ENCODE results near the gene RCN2. TPM values are rescaled to one million over a fixed set of nuclear protein-coding genes. Genes with fewer than 3 reads are reported as not detected.
"Not testable (repeated sequence)": the region's sequence is repeated elsewhere in the genome, so short reads cannot be mapped to it uniquely, and the experiment has no call there.

RCN2 gene
- total RNA-seq, 2 donors from 2014 or later: 37.4 to 40.7 TPM

GRCh38 chr15:76929011-76929760 is 2.4 kb upstream of the RCN2 start:
- intact Hi-C loops (cut with DNase I): no loop called here
- no peak for DNase-seq (ENCODE audit: low spot score)

GRCh38 chr15:76930831-76931396 is 635 bp upstream of the RCN2 start:
- no peak for DNase-seq (ENCODE audit: low spot score)
- intact Hi-C loops (cut with DNase I): no loop called here

- DNase-seq (ENCODE audit: low spot score): no peak
- intact Hi-C loops (cut with DNase I): no loop called here
Measured at GRCh38 chr15:76932135-76932966, 802 bp downstream of the RCN2 start.

DNA sequence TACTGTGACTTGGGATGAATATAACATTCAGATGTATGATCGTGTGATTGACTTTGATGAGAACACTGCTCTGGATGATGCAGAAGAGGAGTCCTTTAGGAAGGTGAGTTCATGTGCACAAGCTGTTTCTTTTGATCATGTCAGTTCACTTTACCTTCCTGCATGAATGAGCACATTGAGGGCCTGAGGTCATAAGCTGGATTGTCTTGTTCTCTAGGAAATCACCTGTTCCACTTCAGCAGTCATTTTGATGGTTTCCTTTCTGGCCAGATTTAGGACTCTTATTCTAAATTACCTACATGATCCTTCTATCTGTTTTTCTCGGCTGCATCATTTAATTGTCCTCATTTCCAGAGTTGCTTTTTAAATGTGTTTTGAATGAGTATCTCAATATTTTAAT is 4.1 kb downstream of the RCN2 start:
- DNase-seq (ENCODE audit: low spot score): no peak
- intact Hi-C loops (cut with DNase I): no loop called here

- intact Hi-C loops (cut with DNase I): no loop called here
Measured at GRCh38 chr15:76936671-76937070, 5.1 kb downstream of the RCN2 start.

GRCh38 chr15:76938752-76939151 is 7.2 kb downstream of the RCN2 start:
- DNase-seq (ENCODE audit: low spot score): no peak
- intact Hi-C loops (cut with DNase I): no loop called here

More at GRCh38 chr15:76936671-76937070, 5.1 kb downstream of the RCN2 start:
- DNase-seq (ENCODE audit: low spot score): no peak

DNA sequence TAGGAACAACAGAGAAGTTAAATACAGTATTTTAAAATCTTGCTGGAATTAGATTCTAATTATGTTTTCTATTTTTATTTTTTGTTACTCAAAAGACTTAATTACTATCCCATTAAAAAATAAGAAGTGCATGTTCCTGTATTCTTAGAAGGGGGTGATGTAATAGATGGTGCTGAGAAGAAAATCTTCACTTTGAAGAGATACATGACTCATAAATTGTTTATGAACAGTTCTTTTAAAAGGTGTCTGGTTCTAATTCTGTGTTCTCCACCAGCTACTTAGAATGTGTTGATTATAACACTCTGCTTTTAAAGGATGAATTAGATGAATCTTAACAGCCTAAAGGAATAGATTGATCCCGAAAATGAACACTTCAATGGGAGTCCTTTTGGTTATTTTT is 8.2 kb downstream of the RCN2 start:
- intact Hi-C loops (cut with DNase I): no loop called here
- DNase-seq (ENCODE audit: low spot score): no peak

DNA sequence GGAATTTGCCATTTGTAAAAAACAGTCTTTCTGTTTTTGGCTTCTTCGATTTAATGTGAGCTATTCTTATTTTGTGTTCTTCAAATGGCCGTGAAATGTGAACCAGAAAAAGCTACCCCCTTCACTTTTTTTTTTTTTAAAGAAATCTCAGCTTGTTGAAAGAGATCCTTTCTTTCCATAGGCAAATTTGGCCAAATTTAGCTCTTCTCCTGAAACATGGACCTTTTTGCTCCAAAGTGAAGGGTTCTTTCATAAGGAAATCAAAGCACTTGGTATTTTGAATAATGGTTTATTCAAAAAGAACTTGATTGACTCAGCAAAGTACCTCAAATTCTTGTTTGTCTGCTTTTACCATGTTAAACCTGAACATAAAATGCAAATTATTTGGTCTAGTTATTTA is 10.1 kb downstream of the RCN2 start:
- intact Hi-C loops (cut with DNase I): no loop called here
- no peak for DNase-seq (ENCODE audit: low spot score)

- intact Hi-C loops (cut with DNase I): no loop called here
- no peak for DNase-seq (ENCODE audit: low spot score)
Measured at GRCh38 chr15:76942331-76942730, 10.8 kb downstream of the RCN2 start.

GRCh38 chr15:76945494-76946093 is 14.0 kb downstream of the RCN2 start:
- no peak for DNase-seq (ENCODE audit: low spot score)
- intact Hi-C loops (cut with DNase I): no loop called here

GRCh38 chr15:76947454-76947853 is 15.9 kb downstream of the RCN2 start:
- no peak for DNase-seq (ENCODE audit: low spot score)
- intact Hi-C loops (cut with DNase I): no loop called here

DNA sequence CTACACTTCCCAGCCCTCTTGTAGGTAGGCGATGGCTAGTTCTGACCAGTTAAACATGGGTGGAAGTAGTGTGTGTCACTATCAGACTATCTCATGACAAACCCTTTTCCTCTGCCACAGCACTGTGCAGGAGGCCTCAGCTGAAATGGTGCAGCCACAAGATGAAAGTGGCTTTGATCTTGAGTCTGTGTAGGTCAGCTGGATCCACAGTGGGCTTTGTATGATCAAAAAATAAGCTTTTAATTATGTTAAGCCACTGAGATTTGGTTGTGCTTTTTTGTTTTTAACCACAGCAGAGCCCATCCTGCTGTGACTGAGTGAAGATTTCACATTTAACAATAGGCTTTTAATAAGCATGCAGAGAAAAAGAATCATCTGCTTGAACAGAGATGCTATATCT is 19.7 kb downstream of the RCN2 start:
- DNase-seq (ENCODE audit: low spot score): no peak
- intact Hi-C loops (cut with DNase I): no loop called here

DNA sequence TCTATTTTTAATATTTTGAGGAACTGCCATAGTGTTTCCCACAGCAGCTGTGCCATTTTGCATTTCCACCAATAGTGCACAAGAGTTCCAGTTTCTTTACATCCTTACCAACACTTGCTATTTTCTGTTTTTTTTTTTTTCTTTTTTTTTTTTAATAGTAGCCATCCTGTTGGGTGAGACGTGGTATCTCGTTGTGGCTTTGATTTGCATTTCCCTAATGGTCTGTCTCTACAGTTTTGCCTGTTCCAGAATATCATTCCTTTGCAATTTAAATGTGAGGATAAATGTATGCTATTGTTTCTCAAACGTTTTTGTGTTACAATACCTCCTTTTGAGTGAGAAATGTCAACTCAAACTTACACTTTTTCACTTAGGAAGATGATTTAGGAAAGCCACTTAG is 22.4 kb downstream of the RCN2 start:
- no peak for DNase-seq (ENCODE audit: low spot score)
- intact Hi-C loops (cut with DNase I): no loop called here

DNA sequence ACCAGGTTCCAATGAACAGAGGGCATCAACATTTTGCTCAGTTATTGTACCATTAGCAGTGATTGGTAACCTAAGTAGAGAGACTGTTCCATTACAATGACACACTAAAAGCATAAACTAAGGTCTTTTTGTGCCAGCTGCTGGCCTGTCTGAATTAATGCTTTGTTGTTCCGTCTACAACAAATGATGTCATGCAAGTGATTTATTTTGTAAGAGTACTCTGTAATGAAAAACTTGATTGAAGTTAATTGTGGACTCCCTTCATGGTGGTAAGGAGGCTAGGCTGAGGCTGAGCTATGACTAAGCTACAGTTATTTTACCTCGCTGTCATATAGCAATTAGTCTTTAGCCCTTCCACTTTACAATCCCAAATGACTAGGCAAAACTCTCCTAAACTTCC is 23.2 kb downstream of the RCN2 start:
- DNase-seq (ENCODE audit: low spot score): no peak
- intact Hi-C loops (cut with DNase I): no loop called here

DNA sequence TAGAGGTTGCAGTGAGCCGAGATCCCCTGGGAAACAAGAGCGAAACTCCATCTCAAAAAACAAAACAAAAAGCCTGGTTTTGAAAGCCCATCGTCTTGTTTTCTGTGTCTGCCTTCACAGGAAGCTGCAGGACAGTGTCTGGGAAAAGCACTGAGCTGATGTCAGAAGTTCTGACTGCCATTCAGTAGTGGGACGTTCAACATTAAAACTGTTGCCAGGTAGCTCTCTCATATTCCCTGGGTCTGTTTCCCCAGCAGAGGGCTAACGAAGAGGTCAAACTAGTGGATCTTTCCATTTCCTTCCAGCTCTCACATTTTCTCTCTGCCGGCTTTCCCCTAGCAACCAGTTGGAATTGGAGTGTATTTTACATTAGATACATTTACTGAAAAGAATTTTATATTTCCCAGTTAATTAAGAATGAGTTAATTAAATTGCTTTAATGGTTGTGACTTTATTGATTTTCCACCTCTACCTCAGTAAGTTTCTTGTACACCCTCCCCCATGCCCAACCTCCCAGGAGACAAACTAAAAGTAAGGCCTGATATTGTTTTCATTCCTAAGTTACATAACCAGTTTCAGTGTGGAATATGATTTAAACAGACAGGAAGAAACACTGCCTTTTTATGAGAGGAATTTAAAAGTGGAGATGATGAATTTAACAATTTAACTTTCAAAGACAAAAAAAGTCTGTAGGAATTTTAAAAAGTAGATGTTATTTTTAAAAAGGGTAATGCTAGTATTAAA is 29.9 kb downstream of the RCN2 start:
- DNase-seq (ENCODE audit: low spot score): no peak
- intact Hi-C loops (cut with DNase I): no loop called here

- intact Hi-C loops (cut with DNase I): no loop called here
Measured at GRCh38 chr15:76962337-76963013, 30.9 kb downstream of the RCN2 start.

DNA sequence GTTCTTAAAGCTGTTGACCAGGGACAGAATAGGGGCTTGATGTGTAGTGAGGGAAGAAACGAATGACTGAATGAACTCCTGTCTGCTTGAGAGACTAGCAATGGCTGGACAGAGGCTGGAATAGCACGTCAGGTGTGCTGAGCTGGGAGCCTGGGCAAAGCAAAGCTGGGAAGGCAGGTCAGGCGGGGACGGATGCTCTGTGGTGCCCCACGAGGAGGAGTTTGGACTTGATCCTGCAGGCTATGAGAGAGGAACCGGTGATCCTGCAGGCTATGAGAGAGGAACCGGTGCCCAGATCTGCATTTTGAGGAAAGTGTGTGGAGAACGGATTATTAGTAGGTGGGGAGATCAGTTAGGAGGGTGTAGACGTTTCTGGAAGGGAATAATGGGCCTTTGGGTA is 32.0 kb downstream of the RCN2 start:
- DNase-seq (ENCODE audit: low spot score): no peak
- intact Hi-C loops (cut with DNase I): no loop called here

More at GRCh38 chr15:76962337-76963013, 30.9 kb downstream of the RCN2 start:
- DNase-seq (ENCODE audit: low spot score): no peak

GRCh38 chr15:76964157-76964556 is 32.6 kb downstream of the RCN2 start:
- intact Hi-C loops (cut with DNase I): no loop called here
- no peak for DNase-seq (ENCODE audit: low spot score)

GRCh38 chr15:76966051-76966450 is 34.5 kb downstream of the RCN2 start:
- DNase-seq (ENCODE audit: low spot score); intact Hi-C loops (cut with DNase I): not testable (repeated sequence)

Measured in posterior vena cava (tissue), 2 donors.